Hepatocyte (in vitro differentiated cells): ENCODE results near the gene PDHB.

Experiments used
- EZH2phosphoT487 ChIP-seq: fragments of 200-600 bp; sonication (generic); IDR thresholded peaks from one replicate; pipeline ENCODE4 v1.6.1; 2018; ENCODE audit warnings: antibody characterized with exemption, mild to moderate bottlenecking, low read depth, moderate library complexity; ENCODE audit not compliant: unreplicated experiment, severe bottlenecking
- TF ChIP-seq, protein P1 (sequence below): fragments of 200-600 bp; sonication (generic); IDR thresholded peaks from 2 replicates; pipeline ENCODE4 v1.5.1; 2016; ENCODE audit warnings: antibody characterized with exemption, mild to moderate bottlenecking; ENCODE audit not compliant: poor library complexity

DNA sequence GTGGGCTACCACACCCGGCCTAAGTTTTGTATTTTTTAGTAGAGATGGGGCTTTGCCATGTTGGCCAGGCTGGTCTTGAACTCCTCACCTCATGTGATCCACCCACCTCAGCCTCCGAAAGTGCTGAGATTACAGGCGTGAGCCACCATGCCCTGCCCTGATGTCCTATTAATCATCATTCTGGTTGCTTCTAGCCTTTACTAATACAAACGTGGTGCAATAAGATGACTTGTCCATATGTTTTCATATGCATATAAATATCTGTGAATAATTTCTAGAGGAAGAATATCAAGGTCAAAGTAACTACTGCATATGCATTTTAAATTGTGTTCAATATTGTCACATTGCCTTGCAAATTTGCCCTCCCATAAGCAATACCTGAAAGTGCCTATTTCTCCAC is 25.5 kb upstream of the PDHB start:
- no peak for TF ChIP-seq EZH2phosphoT487
- TF ChIP-seq, protein P1, sequence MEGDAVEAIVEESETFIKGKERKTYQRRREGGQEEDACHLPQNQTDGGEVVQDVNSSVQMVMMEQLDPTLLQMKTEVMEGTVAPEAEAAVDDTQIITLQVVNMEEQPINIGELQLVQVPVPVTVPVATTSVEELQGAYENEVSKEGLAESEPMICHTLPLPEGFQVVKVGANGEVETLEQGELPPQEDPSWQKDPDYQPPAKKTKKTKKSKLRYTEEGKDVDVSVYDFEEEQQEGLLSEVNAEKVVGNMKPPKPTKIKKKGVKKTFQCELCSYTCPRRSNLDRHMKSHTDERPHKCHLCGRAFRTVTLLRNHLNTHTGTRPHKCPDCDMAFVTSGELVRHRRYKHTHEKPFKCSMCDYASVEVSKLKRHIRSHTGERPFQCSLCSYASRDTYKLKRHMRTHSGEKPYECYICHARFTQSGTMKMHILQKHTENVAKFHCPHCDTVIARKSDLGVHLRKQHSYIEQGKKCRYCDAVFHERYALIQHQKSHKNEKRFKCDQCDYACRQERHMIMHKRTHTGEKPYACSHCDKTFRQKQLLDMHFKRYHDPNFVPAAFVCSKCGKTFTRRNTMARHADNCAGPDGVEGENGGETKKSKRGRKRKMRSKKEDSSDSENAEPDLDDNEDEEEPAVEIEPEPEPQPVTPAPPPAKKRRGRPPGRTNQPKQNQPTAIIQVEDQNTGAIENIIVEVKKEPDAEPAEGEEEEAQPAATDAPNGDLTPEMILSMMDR = no peak
